GM19452 (cell line): ENCODE data around the gene CREBBP.

Source experiments
- ATAC-seq: cut with Tn5 transposase; IDR thresholded peaks from one replicate; pipeline ENCODE4 v1.9.1; 2021; ENCODE audit not compliant: unreplicated experiment

Gene CREBBP

DNA sequence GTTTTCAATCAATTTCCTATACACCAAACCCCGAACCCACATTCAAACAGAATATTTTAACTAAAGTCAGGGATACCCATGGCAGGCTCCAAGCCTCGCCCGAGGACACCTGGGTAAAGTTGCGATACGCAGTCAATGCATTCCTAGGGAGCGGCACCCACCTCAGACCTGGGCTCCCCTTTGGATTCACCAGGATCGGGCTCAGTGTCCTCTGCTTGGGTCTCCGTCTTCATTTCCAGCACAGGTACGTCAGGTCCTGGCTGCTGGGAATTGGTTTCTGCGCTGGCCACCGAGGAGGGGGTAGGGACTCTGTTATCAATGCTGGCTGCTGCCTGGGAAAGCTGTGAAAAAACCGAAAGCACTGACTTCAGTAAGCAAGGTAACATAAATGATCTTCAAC is 111.5 kb downstream of the CREBBP start:
- no peak for ATAC-seq

DNA sequence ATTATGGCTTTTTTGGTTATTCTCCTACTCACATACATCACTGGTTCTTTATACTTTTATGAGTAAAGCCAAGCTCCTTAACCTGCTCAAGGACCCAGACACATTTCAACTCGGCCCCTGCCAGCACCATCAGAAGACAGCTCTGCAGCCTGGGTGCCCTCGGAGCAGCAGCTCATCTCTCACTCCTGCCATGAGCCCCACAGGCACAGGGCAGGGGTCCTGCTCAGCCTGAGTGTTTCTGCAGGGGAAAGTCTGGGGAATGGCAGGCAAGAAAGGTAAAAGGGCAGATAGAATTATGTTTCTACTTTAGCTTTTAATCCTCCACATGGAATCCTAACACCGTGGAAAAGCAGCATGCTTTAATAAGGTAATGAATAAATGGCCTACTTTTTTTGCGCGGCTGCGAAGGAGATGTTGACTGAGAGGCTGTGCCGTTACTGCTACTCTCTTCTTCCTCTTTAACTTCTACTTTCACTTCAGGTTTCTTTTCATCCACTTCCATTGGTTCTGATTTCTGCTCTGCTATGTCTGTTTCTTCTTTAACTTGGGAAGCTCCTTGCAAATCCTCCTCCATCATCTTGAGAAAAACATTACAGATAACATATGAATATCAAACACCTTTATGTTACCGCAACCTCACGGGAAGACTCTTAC is 113.1 kb downstream of the CREBBP start:
- no peak for ATAC-seq

GRCh38 chr16:3766177-3766576 is 114.3 kb downstream of the CREBBP start:
- ATAC-seq = no peak

- no peak for ATAC-seq
These were observed 116.1 kb downstream of the CREBBP start for GRCh38 chr16:3764409-3764808.

DNA sequence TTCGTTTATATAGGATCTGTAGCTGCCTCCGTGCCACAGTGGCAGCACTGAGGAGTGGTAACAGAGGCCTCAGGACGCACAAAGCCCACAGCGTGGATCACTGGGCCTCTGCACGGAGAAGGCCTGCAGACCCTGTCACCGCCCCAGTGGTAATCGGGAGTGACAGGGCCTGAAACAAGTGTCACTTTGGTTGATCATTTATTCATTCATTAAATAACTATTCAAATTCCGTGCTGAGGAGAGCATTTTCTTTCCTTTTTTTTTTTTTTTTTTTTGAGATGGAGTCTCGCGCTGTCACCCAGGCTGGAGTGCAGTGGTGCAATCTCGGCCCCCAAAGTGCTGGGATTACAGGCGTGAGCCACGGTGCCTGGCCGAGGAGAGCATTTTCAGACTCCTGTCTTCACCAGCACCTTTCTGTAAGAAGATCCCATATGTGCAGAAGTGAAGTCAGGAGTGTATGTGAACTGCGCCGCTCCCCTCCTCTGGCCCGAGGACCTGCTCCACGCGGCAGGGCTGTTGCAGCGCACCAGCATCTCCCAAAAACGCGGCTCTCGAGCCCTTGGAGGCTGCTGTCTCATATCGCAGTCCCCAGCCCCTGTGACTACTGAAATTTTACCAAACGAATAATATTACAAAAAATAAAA is 118.3 kb downstream of the CREBBP start:
- ATAC-seq = no peak

GRCh38 chr16:3761375-3762106 is 119.0 kb downstream of the CREBBP start:
- ATAC-seq = no peak

- no peak for ATAC-seq
These were observed 120.0 kb downstream of the CREBBP start for GRCh38 chr16:3760518-3760917.

GRCh38 chr16:3759736-3760135 is 120.8 kb downstream of the CREBBP start:
- ATAC-seq = no peak

- ATAC-seq = no peak
These were observed 124.4 kb downstream of the CREBBP start for GRCh38 chr16:3756113-3756512.

DNA sequence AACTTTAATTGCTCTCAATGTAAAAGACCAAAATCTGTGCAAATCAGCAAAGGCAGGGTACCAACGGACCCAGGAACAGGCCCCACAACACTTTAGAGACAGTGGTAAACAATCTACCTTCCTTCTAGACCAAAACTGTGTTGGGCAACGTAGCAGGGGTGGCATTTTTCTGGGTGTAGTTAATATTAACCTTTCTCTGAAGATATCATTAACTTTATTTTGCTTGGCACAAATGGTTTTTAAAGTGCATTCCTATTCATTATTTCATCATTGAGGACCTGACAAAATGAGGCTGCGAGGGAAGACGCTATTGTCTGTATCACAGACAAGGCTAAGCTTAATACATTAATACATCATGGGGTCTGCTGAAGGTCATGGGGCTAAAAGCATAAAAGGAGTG is 125.3 kb downstream of the CREBBP start:
- no peak for ATAC-seq

DNA sequence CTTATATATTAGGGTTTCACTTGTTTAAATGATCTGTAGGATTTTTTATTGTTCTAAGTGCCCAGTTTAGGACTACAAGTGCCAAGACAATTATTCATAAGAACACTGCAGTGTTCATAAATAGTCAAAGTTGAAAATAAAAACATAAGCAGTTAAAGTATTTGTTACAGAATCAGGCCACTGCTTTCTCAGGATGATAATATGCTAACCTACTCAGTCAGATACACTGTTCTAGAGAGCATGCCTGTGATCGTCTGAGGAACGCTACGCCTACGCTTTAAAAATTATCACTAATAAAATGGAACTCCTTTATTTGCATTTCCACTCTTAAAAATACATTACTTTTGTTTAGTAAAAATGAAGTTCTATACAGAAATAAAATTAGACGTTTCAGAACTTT is 125.7 kb downstream of the CREBBP start:
- no peak for ATAC-seq

DNA sequence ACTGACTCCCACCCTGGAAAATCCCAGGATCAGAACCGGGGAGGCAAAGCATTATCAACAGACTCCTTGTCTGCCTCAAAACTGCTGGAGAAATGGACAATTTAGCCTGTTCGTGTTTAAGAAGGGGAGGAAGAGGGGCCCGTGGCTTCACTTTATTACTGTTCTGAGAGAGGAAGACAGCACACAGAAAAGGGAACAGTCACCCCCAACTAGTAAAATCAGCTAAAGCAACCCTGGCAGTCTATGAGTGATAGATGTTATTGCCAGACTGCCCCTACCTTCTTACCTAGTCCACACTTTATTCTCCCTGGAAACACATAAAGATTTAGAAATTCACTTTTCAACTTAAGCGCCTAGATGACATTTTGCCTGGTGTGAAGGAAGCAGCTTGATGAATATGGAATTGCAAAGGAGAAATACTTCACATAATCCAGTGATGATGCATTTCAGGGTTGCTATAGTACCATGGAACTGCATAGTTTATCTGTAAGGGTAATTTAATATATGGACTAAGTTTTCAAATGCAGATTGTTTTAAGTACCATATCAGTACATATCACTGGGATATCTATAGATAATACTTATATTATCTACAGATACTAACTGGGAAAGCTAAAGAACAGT is 126.3 kb downstream of the CREBBP start:
- ATAC-seq = no peak

DNA sequence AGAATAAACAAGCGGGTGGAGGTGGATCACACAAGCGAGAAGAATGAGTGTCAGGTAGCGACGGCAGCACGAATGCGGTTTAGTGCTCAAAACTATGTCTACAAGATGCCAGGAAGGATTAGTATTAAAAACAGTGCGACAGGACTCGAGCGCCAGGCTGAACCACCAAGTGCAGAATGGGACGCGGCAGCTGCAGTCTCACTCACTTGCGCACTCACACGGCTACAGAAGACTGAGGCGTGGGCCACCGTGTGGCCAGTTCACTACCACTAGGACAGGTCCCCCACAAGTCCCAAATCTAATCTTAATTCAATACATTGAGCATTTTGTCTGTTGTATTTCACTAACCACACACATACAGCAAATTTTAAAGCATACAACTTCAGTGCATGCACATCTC is 127.5 kb downstream of the CREBBP start:
- no peak for ATAC-seq

- ATAC-seq = no peak
These were observed 128.6 kb downstream of the CREBBP start for GRCh38 chr16:3751878-3752277.

GRCh38 chr16:3748307-3748706 is 132.2 kb downstream of the CREBBP start:
- ATAC-seq = no peak

DNA sequence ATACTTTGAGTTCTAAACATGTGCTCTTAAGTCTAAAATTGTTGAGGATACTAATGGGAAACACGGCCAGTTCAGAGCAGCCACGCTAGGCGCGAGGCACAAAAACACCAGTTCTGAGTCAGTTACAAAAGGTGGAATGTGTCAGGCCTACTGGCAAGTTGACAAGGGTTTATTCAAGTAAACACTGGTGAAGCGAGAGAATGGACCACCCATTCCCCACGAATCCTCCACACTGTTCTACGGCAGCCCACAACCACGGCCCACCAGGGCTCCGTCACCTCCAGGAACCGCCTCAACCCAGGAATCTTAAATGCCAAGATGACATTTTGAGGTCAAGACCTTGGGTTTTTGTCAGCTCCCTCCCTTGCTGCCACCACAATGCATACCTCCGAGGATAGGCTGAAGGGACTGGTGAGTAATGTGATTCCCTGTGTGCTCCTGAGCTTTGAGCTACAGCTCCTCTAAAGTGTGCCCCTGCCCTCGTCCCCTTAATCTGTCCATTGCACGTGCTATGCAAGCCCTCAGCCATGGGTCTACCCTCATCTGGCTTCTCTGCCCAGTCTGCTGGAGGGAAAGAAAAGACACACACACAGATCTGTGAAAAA is 134.7 kb downstream of the CREBBP start:
- no peak for ATAC-seq

DNA sequence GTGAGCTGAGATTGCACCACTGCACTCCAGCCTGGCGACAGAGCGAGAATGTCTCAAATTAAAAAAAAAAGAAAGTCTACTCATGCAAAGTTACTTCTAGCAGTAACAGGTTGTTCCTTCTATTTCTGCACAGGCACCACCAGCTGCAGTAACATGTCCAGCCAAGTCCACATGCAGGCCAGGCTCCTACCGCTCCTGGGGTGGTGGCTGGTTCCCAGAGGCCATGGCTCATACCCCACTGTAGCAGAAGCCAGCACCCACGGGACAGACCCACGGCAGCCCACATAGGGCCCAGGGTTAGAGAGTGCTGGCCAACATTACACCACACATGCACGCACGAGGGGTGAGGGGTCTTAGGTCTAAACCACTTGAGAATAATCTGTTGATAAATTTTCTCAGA is 136.5 kb downstream of the CREBBP start:
- no peak for ATAC-seq

- no peak for ATAC-seq
These were observed 139.6 kb downstream of the CREBBP start for GRCh38 chr16:3740934-3741333.

DNA sequence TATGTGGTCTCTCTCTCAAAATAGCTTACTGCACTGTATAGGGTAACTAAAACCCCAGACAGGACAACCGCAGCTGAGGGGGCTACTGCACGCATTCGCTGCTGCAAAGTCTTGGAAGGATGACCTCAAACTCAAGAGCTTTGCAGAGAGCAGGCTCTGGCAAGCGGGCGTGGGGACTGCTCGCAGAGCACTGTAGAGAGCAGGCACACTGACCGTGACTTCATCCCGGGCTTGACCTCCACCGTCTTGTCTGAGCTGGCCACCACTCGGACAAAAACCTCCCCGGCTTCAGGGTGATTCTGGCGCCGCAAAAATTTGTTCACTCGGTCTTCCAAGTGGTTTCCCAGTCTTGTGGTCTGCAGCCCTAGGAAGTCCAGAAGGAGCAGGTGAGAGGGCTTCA is 140.3 kb downstream of the CREBBP start:
- ATAC-seq = no peak

DNA sequence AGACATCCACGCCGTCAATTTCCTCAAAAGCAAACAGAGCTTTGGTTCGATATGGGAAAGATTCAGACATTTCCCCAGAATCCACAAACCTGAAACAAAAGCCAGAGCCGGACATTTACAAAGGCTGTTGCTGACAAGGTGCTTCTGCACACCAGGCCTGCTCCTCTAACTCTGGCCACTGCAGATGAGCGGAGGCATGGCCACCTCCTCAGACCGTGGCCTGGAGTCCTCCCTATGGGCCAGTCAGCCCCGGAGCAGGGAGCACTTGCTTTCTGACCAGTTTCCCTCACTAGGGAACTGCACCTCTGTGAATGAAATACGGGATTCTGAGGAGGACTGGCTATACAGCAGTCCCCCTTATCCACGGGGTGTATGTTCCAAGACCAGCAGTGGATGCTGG is 140.9 kb downstream of the CREBBP start:
- no peak for ATAC-seq

GRCh38 chr16:3738541-3738940 is 142.0 kb downstream of the CREBBP start:
- ATAC-seq = no peak
